ENCODE data around the gene FAM184A. TPM values are rescaled to one million over a fixed set of nuclear protein-coding genes. Genes with fewer than 3 reads are reported as not detected.

The FAM184A gene
- total RNA-seq, 1 donor from 2014 or later = 134 TPM

DNA sequence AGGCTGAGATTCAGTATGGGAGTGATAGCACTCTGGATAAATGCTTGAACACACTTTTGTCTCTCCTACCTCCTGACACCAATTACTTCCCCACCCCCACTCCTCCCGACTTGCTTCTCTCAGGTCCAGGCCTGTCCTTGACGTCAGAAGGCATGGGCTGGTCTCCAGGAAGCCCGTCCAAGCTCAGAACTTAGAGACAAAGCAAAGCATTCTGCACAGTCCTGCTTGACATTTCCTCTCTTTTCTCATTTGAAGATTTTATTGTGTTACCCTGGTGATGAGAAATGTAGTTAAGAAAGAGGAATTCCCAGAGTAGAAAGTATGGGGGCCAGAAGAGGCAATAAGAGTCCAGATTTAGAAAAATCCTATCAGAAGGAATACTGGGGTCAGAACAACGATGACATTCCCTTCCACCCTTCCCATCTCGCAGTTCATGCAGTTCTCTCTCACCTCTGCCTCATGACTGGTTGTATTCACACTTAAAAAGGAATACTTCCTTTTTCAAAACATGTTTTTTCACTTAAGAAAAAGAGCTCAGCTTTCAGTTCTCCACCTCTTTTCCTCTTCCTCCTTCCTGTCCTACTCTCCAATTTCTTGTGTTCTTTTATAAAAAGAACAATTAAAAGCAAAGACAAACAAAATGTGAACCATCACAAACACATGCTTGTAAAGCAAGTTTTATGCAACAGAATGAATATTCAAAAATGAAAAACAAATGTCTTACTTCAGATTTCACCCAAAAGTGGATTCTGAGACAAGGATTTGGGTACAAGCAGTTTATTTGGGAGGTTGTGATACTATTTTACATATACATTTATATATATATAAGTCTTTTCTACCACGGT lies 18.5 kb upstream of the FAM184A start:
- H3K9me3 Mint-ChIP-seq (ENCODE audit: unreplicated experiment) = no peaks in the 10 kb centered on the region
- TF ChIP-seq CTCF (IDR thresholded peaks at IDR 0.05; ENCODE audit: unreplicated experiment) = no peak
- peak; percentile 40 for DNase-seq (ENCODE audit: low spot score)
- H3K27ac Mint-ChIP-seq (ENCODE audit: unreplicated experiment) = peak overlapping the region; percentile 86
- no peaks in the 10 kb centered on the region for H3K36me3 Mint-ChIP-seq (ENCODE audit: low read depth, unreplicated experiment)
- peaks cover 22% of the 10 kb centered on the region for H3K4me1 Mint-ChIP-seq (ENCODE audit: unreplicated experiment)
- H3K27me3 Mint-ChIP-seq (ENCODE audit: unreplicated experiment) = no peaks in the 10 kb centered on the region
- no peak overlapping the region for H3K4me3 Mint-ChIP-seq (ENCODE audit: unreplicated experiment)

GRCh38 chr6:119090256-119090655 lies 11.8 kb upstream of the FAM184A start:
- H3K36me3 Mint-ChIP-seq (ENCODE audit: low read depth, unreplicated experiment) = peaks cover 4% of the 10 kb centered on the region
- H3K4me1 Mint-ChIP-seq (ENCODE audit: unreplicated experiment) = peaks cover 5% of the 10 kb centered on the region
- H3K9me3 Mint-ChIP-seq (ENCODE audit: unreplicated experiment) = peaks cover 5% of the 10 kb centered on the region
- DNase-seq (ENCODE audit: low spot score) = no peak
- H3K4me3 Mint-ChIP-seq (ENCODE audit: unreplicated experiment) = no peak overlapping the region
- H3K27me3 Mint-ChIP-seq (ENCODE audit: unreplicated experiment) = no peaks in the 10 kb centered on the region
- no peak overlapping the region for H3K27ac Mint-ChIP-seq (ENCODE audit: unreplicated experiment)
- no peak for TF ChIP-seq CTCF (IDR thresholded peaks at IDR 0.05; ENCODE audit: unreplicated experiment)

DNA sequence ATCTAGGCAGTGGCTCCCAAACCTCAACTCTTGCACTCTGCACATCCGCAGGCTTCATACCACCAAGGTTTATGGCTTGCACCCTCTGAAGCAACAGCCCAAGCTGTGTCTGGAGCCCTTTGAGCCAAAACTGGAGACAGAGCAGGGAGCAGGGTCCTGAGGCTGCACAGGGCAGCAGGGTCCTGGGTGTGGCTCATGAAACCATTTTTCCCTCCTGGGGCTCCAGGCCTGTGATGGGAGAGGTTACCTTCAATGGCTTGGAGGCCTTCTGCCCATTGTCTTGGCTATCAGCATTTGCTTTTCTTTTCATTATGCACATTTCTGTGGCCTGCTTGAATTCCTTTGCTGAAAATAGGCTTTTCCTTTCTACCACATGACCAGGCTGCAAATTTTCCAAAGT lies 6.3 kb upstream of the FAM184A start:
- peaks cover 32% of the 10 kb centered on the region for H3K36me3 Mint-ChIP-seq (ENCODE audit: low read depth, unreplicated experiment)
- H3K27me3 Mint-ChIP-seq (ENCODE audit: unreplicated experiment) = peaks cover 8% of the 10 kb centered on the region
- H3K4me1 Mint-ChIP-seq (ENCODE audit: unreplicated experiment) = peaks cover 4% of the 10 kb centered on the region
- DNase-seq (ENCODE audit: low spot score) = no peak
- TF ChIP-seq CTCF (IDR thresholded peaks at IDR 0.05; ENCODE audit: unreplicated experiment) = no peak
- no peak overlapping the region for H3K4me3 Mint-ChIP-seq (ENCODE audit: unreplicated experiment)
- no peak overlapping the region for H3K27ac Mint-ChIP-seq (ENCODE audit: unreplicated experiment)
- H3K9me3 Mint-ChIP-seq (ENCODE audit: unreplicated experiment) = peaks cover 18% of the 10 kb centered on the region

GRCh38 chr6:119083007-119083406 lies 4.5 kb upstream of the FAM184A start:
- DNase-seq (ENCODE audit: low spot score) = no peak
- Mint-ChIP-seq H3K9me3 (ENCODE audit: unreplicated experiment) (peaks cover 18% of the 10 kb centered on the region), H3K4me1 (ENCODE audit: unreplicated experiment) (peaks cover 11% of the 10 kb centered on the region), H3K27me3 (ENCODE audit: unreplicated experiment) (peaks cover 15% of the 10 kb centered on the region), H3K27ac (ENCODE audit: unreplicated experiment) (no peak overlapping the region), H3K4me3 (ENCODE audit: unreplicated experiment) (no peak overlapping the region), H3K36me3 (ENCODE audit: low read depth, unreplicated experiment) (peaks cover 32% of the 10 kb centered on the region)
- TF ChIP-seq CTCF (IDR thresholded peaks at IDR 0.05; ENCODE audit: unreplicated experiment) = no peak

DNA sequence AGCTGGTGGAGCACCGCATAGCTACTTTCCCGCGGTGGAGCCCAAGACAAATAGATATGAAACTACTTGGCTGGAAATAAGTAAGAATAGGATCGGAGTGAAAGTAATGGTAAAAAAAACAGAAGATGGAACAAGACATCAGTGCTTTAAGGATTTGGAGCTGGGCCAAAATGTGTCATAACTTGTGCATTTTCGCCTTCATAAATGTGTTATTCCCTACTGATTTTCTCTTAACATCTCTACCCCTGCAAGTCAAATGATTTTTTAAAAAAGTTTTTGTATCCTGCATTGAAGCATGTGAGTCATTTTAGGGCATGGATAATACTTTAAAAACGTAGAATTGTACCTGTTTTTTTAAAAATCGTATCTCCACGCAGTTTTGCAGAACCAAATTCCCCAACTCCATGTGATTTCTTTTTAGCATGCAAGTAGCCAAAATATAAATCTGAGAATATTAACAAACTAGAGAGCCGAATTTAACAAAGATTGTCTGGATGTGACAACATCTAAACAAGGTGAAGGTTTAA lies 882 bp upstream of the FAM184A start:
- Mint-ChIP-seq H3K4me1 (ENCODE audit: unreplicated experiment) (peaks cover 30% of the 10 kb centered on the region), H3K27ac (ENCODE audit: unreplicated experiment) (peak overlapping the region; percentile 74), H3K4me3 (ENCODE audit: unreplicated experiment) (peak overlapping the region; percentile 94), H3K36me3 (ENCODE audit: low read depth, unreplicated experiment) (peaks cover 32% of the 10 kb centered on the region), H3K27me3 (ENCODE audit: unreplicated experiment) (peaks cover 13% of the 10 kb centered on the region), H3K9me3 (ENCODE audit: unreplicated experiment) (peaks cover 10% of the 10 kb centered on the region)
- TF ChIP-seq CTCF (IDR thresholded peaks at IDR 0.05; ENCODE audit: unreplicated experiment) = no peak
- DNase-seq (ENCODE audit: low spot score) = no peak
